Liver (tissue), 9 donors: Measurements from ENCODE around the gene NSG1. TPM values are rescaled to one million over a fixed set of nuclear protein-coding genes. Genes with fewer than 3 reads are reported as not detected.

Experiments used
- DNase-seq: peaks from one replicate; pipeline ENCODE4 v3.0.0-alpha.2; 2017; ENCODE audit warnings: low spot score
- H3K27ac ChIP-seq, 2 donors: one replicate each; pipeline ENCODE4 v1.7.0; 2013; ENCODE audit warnings: inconsistent platforms in 2 of 2, low read length in 2 of 2, control low read depth in 1 of 2, low read depth in 1 of 2, mild to moderate bottlenecking in 1 of 2
- H3K27me3 ChIP-seq, 4 donors: one replicate each; pipeline versions ENCODE4 v1.6.1 to v1.7.0; 2013; ENCODE audit warnings: low read length in 3 of 4, inconsistent platforms in 1 of 4, mild to moderate bottlenecking in 1 of 4, moderate library complexity in 1 of 4; ENCODE audit not compliant: control insufficient read depth in 4 of 4, insufficient read depth in 4 of 4
- H3K36me3 ChIP-seq, 4 donors: one replicate each; pipeline versions ENCODE4 v1.6.1 to v1.7.0; 2013; ENCODE audit warnings: low read length in 3 of 4, mild to moderate bottlenecking in 3 of 4, low read depth in 1 of 4, moderate library complexity in 1 of 4; ENCODE audit not compliant: control insufficient read depth in 4 of 4, insufficient read depth in 3 of 4
- H3K4me1 ChIP-seq, 4 donors: one replicate each; pipeline versions ENCODE4 v1.6.1 to v1.7.0; 2013; ENCODE audit warnings: low read length in 3 of 4, mild to moderate bottlenecking in 3 of 4, moderate library complexity in 1 of 4; ENCODE audit not compliant: control insufficient read depth in 4 of 4, insufficient read depth in 4 of 4
- H3K4me3 ChIP-seq, 3 donors: one replicate each; pipeline versions ENCODE4 v1.6.1 to v1.7.0; 2013; ENCODE audit warnings: low read length in 3 of 3, control low read depth in 1 of 3, low read depth in 1 of 3, mild to moderate bottlenecking in 1 of 3
- H3K9ac ChIP-seq, 2 donors: one replicate each; pipeline ENCODE4 v1.7.0; 2013; ENCODE audit warnings: low read length in 2 of 2, mild to moderate bottlenecking in 2 of 2, moderate library complexity in 2 of 2, control low read depth in 1 of 2, low read depth in 1 of 2
- H3K9me3 ChIP-seq, 4 donors: one replicate each; pipeline versions ENCODE4 v1.6.1 to v1.7.0; 2013; ENCODE audit warnings: low read length in 3 of 4; ENCODE audit not compliant: control insufficient read depth in 4 of 4
- FOXA1 ChIP-seq: IDR thresholded peaks from 2 replicates; pipeline ENCODE4 v1.6.1; 2016; ENCODE audit warnings: antibody characterized with exemption
- FOXA2 ChIP-seq: IDR thresholded peaks from 2 replicates; pipeline ENCODE4 v1.6.1; 2016; ENCODE audit warnings: antibody characterized with exemption
- GABPA ChIP-seq, 2 donors: IDR thresholded peaks in 1 of 2; conservative IDR thresholded peaks in 1 of 2; 2 replicates each; pipeline ENCODE4 v1.6.1; 2016; ENCODE audit warnings: antibody characterized with exemption in 2 of 2, mild to moderate bottlenecking in 1 of 2, moderate library complexity in 1 of 2
- HNF4A ChIP-seq, 2 donors: conservative IDR thresholded peaks; 2 replicates each; pipeline ENCODE4 v1.6.1; 2016; ENCODE audit warnings: antibody characterized with exemption in 2 of 2, mild to moderate bottlenecking in 2 of 2
- JUND ChIP-seq, 2 donors: IDR thresholded peaks; 2 replicates each; pipeline ENCODE4 v1.6.1; 2016; ENCODE audit warnings: antibody characterized with exemption in 2 of 2
- NR2F2 ChIP-seq: IDR thresholded peaks from 2 replicates; pipeline ENCODE4 v1.6.1; 2016; ENCODE audit warnings: antibody characterized with exemption
- RXRA ChIP-seq, 2 donors: IDR thresholded peaks; 2 replicates each; pipeline ENCODE4 v1.6.1; 2017 to 2018; ENCODE audit warnings: antibody characterized with exemption in 2 of 2, mild to moderate bottlenecking in 1 of 2
- SP1 ChIP-seq: IDR thresholded peaks from 2 replicates; pipeline ENCODE4 v1.6.1; 2018; ENCODE audit warnings: antibody characterized with exemption, mild to moderate bottlenecking
- TAF1 ChIP-seq: conservative IDR thresholded peaks from 2 replicates; pipeline ENCODE4 v1.6.1; 2016; ENCODE audit warnings: antibody characterized with exemption, mild to moderate bottlenecking
- YY1 ChIP-seq: IDR thresholded peaks from 2 replicates; pipeline ENCODE4 v1.6.1; 2016; ENCODE audit warnings: antibody characterized with exemption, mild to moderate bottlenecking
- WGBS: extraction: QIAGEN DNeasy Blood & Tissue Kit; methylation state at CpG from one replicate; pipeline ENCODE4 v1.1.7; 2013; 5-methylcytosine and 5-hydroxymethylcytosine counted together
- polyA plus RNA-seq, 2 donors: library from polyadenylated mRNA; stranded (reverse) in 1 of 2; unstranded in 1 of 2; fragments of 200-250 nt in 1 of 2; fragments of >200 nt in 1 of 2; fragmentation: Nextera tagmentation in 1 of 2; extraction: Ambion mirVana in 1 of 2; gene quantifications; one replicate each; pipeline versions ENCODE4 v1.2.1 to v1.2.3, GENCODE V29; 2013 to 2015
- total RNA-seq, 2 donors: library from RNA; depleted of rRNA; stranded (reverse); fragments of >200 nt; gene quantifications; one replicate each; pipeline ENCODE4 v1.2.3, GENCODE V29; 2014
- TF ChIP-seq, protein P1 (sequence below): IDR thresholded peaks from 2 replicates; pipeline ENCODE4 v1.6.1; 2016; ENCODE audit warnings: antibody characterized with exemption
- TF ChIP-seq, protein P2 (sequence below): IDR thresholded peaks from 2 replicates; pipeline ENCODE4 v1.6.1; 2016; ENCODE audit warnings: antibody characterized with exemption
- TF ChIP-seq, protein P3 (sequence below): fragments of 150-350 bp; IDR thresholded peaks from 2 replicates; pipeline ENCODE4 v1.5.1; 2017; ENCODE audit warnings: improper control_type of control experiment, low read depth, low read length; ENCODE audit not compliant: missing input control
- TF ChIP-seq, protein P4 (sequence below): IDR thresholded peaks from 2 replicates; pipeline ENCODE4 v1.6.1; 2016; ENCODE audit warnings: antibody characterized with exemption
- TF ChIP-seq, protein P5 (sequence below): IDR thresholded peaks from 2 replicates; pipeline ENCODE4 v1.6.1; 2016; ENCODE audit warnings: antibody characterized with exemption, mild to moderate bottlenecking
- donor health status: healthy.
- donor health status: healthy.
- donor health status: healthy.
- donor health status: healthy.
- donor health status: healthy.

NSG1 gene
- total and polyA plus RNA-seq, 4 donors = under 0.01 to 0.33 (median 0.13) TPM

DNA sequence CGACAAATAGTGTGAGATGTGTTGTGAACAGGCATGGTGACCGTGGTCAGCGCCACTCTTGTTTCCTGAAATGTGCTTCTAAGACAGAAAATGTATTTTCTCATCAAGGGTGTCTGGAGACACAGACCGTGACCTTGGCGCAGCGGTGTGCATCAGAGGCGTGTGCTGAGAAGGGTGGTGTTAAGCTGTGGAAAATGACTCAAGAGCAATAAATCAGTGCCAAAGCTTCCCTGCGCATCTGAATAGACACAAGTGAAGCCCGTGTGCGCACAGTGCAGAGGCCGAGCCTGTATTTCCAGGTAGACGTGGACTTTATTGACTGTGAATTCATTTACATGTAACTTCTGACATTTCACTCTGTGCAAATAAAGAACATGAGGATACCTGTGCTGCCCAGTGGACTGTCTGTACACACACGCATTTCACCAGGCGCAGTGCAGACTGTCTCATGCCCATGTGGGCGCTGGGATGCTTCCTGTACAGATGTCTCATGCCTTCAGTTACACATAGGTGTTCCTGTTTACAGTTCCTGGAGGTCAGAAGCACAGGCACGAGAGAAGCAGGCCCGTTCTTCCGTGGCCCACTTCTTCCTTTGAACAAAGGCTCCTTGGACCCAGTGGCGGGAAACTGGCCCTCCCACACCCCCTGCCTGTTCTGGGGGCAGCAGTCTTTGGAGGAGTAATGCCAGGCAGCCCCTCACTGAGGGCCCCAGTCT is 31.9 kb downstream of the NSG1 start:
- no peak for TF ChIP-seq TAF1
- TF ChIP-seq FOXA2 = no peak
- TF ChIP-seq, protein P1, sequence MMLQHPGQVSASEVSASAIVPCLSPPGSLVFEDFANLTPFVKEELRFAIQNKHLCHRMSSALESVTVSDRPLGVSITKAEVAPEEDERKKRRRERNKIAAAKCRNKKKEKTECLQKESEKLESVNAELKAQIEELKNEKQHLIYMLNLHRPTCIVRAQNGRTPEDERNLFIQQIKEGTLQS = no peak
- no peak for TF ChIP-seq NR2F2
- TF ChIP-seq, protein P2, sequence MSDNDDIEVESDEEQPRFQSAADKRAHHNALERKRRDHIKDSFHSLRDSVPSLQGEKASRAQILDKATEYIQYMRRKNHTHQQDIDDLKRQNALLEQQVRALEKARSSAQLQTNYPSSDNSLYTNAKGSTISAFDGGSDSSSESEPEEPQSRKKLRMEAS = no peak
- no peak for TF ChIP-seq GABPA (IDR thresholded peaks at IDR 0.05 in 1 of 2, conservative IDR thresholded peaks at IDR 0.05 in 1 of 2)
- no peak for TF ChIP-seq RXRA (IDR thresholded peaks at IDR 0.05)
- TF ChIP-seq, protein P3, sequence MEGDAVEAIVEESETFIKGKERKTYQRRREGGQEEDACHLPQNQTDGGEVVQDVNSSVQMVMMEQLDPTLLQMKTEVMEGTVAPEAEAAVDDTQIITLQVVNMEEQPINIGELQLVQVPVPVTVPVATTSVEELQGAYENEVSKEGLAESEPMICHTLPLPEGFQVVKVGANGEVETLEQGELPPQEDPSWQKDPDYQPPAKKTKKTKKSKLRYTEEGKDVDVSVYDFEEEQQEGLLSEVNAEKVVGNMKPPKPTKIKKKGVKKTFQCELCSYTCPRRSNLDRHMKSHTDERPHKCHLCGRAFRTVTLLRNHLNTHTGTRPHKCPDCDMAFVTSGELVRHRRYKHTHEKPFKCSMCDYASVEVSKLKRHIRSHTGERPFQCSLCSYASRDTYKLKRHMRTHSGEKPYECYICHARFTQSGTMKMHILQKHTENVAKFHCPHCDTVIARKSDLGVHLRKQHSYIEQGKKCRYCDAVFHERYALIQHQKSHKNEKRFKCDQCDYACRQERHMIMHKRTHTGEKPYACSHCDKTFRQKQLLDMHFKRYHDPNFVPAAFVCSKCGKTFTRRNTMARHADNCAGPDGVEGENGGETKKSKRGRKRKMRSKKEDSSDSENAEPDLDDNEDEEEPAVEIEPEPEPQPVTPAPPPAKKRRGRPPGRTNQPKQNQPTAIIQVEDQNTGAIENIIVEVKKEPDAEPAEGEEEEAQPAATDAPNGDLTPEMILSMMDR = no peak
- no peak for TF ChIP-seq HNF4A (conservative IDR thresholded peaks at IDR 0.05)
- no peak for TF ChIP-seq JUND (IDR thresholded peaks at IDR 0.05)
- TF ChIP-seq, protein P4, sequence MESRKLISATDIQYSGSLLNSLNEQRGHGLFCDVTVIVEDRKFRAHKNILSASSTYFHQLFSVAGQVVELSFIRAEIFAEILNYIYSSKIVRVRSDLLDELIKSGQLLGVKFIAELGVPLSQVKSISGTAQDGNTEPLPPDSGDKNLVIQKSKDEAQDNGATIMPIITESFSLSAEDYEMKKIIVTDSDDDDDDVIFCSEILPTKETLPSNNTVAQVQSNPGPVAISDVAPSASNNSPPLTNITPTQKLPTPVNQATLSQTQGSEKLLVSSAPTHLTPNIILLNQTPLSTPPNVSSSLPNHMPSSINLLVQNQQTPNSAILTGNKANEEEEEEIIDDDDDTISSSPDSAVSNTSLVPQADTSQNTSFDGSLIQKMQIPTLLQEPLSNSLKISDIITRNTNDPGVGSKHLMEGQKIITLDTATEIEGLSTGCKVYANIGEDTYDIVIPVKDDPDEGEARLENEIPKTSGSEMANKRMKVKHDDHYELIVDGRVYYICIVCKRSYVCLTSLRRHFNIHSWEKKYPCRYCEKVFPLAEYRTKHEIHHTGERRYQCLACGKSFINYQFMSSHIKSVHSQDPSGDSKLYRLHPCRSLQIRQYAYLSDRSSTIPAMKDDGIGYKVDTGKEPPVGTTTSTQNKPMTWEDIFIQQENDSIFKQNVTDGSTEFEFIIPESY = no peak
- TF ChIP-seq, protein P5, sequence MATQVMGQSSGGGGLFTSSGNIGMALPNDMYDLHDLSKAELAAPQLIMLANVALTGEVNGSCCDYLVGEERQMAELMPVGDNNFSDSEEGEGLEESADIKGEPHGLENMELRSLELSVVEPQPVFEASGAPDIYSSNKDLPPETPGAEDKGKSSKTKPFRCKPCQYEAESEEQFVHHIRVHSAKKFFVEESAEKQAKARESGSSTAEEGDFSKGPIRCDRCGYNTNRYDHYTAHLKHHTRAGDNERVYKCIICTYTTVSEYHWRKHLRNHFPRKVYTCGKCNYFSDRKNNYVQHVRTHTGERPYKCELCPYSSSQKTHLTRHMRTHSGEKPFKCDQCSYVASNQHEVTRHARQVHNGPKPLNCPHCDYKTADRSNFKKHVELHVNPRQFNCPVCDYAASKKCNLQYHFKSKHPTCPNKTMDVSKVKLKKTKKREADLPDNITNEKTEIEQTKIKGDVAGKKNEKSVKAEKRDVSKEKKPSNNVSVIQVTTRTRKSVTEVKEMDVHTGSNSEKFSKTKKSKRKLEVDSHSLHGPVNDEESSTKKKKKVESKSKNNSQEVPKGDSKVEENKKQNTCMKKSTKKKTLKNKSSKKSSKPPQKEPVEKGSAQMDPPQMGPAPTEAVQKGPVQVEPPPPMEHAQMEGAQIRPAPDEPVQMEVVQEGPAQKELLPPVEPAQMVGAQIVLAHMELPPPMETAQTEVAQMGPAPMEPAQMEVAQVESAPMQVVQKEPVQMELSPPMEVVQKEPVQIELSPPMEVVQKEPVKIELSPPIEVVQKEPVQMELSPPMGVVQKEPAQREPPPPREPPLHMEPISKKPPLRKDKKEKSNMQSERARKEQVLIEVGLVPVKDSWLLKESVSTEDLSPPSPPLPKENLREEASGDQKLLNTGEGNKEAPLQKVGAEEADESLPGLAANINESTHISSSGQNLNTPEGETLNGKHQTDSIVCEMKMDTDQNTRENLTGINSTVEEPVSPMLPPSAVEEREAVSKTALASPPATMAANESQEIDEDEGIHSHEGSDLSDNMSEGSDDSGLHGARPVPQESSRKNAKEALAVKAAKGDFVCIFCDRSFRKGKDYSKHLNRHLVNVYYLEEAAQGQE = no peak
- TF ChIP-seq FOXA1 = no peak
- TF ChIP-seq YY1 = no peak
- no peak for TF ChIP-seq SP1
- Histone ChIP-seq H3K4me3 (no peak overlapping the region), H3K9ac (no peak overlapping the region), H3K27ac (no peak overlapping the region), H3K4me1 (peaks cover 0 to 5% (median 0%) of the 10 kb centered on the region in 4 donors), H3K36me3 (peaks cover 7 to 48% (median 21%) of the 10 kb centered on the region in 4 donors), H3K27me3 (no peaks in the 10 kb centered on the region), H3K9me3 (no peaks in the 10 kb centered on the region)
- whole genome bisulfite sequencing = 91% methylated on average over 19 of the region's 19 CpGs
- no peak for DNase-seq
